Measurements from ENCODE around the gene NR6A1.

DNA sequence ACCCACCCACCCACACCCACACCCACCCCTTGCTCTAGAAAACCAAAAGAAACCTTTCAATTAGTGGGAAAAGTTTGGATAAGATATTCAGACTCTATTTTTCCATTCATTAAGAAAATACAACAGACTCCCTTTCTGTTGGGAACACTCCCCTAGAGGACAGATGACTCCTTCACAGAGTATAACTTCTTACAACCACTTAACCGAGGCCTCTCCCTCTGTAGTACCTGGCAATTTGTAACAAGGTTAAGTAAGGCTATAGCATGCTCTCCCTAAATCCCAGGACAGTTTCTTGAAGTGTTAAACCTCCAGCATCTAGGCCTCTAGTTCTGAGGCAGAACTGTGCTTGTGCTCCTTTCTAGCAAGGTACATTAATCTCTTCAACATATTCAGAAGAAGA lies 188.0 kb downstream of the NR6A1 start:
- TF ChIP-seq, protein P1, sequence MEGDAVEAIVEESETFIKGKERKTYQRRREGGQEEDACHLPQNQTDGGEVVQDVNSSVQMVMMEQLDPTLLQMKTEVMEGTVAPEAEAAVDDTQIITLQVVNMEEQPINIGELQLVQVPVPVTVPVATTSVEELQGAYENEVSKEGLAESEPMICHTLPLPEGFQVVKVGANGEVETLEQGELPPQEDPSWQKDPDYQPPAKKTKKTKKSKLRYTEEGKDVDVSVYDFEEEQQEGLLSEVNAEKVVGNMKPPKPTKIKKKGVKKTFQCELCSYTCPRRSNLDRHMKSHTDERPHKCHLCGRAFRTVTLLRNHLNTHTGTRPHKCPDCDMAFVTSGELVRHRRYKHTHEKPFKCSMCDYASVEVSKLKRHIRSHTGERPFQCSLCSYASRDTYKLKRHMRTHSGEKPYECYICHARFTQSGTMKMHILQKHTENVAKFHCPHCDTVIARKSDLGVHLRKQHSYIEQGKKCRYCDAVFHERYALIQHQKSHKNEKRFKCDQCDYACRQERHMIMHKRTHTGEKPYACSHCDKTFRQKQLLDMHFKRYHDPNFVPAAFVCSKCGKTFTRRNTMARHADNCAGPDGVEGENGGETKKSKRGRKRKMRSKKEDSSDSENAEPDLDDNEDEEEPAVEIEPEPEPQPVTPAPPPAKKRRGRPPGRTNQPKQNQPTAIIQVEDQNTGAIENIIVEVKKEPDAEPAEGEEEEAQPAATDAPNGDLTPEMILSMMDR (IDR thresholded peaks at IDR 0.05; ENCODE audit: poor library complexity, severe bottlenecking) = no peak
- TF ChIP-seq EP300 (conservative IDR thresholded peaks at IDR 0.05; ENCODE audit: poor library complexity, severe bottlenecking) = no peak
- no peak for TF ChIP-seq POLR2AphosphoS5 (IDR thresholded peaks at IDR 0.05)
